HG03108 (cell line): ENCODE data around the gene GGNBP2.
A peak's percentile ranks its signal among the peaks of the same experiment; 100 is the strongest.

Experiments used
- ATAC-seq: cut with Tn5 transposase; IDR thresholded peaks from one replicate; pipeline ENCODE4 v1.9.1; 2021; ENCODE audit warnings: moderate library complexity; ENCODE audit not compliant: unreplicated experiment

GGNBP2 gene

DNA sequence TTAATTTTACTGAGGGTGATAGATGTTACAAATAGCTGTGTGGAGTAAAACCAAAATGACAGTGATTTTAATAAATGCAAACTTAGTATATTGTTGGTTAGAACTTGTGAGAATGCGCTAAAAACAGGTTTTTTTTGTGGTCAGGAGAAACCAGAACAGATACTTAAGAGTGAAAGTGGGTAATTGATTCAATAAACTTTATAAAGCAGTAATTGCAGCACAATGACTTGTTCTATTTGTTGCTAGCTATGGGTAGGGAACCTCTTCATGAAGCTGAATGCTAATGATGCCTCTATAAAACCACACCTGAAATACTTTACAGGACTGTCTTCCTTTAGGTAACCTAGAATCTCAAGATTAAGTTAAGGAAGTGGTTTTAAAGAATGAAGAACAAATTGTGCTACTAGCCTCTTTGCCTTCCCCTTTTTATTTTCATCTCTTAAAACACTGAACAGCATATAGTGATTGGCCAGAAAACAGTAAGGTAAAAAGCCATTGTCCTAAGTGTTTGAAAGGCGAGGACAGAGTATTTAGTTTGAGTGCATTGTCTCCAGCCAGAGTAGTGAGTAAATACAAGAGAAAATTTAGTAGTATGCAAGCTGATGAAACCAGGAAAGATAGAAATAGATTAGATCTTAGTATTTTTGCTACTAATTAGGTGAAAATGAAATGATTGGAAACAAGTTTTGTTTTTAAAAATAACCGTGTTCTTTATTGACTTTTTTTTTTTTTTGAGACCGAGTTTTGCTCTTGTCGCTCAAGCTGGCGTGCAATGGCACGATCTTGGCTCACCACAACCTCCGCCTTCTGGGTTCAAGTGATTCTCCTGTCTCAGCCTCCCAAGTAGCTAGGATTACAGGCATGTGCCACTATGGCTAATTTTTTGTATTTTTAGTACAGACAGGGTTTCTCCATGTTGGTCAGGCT lies 6.0 kb downstream of the GGNBP2 start:
- no peak for ATAC-seq

DNA sequence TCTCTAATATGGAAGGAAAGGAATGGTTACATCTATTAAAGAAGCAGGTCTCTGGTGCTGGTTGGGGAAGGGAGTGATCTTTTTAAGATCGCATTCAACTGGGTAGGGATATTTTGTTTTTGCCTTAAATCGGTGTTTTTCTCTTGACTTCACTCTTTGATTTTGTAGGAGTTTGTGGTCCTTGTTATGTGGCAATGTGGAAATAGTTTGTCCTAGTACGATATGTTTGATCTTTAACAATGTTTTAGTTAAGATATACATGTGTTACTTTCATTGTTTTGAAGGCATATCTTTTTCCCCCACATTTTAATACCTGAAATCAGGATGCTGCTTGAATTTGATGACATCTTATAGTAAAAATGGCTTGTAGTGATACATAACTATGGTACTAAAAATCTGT lies 8.7 kb downstream of the GGNBP2 start:
- ATAC-seq = no peak

DNA sequence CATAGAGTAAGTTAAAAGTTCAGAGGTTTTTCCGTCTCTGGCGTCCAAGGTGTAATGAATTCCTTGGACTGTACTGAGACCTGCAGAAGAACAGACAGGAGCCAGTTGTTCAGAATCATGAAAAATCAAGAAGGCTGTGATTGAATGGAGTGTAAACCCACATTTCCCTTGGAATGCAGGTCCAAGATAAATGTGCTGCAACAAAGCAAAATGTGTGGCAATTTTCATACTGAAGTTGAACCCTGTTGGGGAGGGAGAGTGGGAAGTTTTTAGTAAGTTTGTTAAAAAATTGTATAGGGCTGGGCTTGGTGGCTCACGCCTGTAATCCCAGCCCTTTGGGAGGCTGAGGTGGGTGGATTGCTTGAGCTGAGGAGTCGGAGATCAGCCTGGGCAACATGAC lies 21.4 kb downstream of the GGNBP2 start:
- ATAC-seq = no peak

DNA sequence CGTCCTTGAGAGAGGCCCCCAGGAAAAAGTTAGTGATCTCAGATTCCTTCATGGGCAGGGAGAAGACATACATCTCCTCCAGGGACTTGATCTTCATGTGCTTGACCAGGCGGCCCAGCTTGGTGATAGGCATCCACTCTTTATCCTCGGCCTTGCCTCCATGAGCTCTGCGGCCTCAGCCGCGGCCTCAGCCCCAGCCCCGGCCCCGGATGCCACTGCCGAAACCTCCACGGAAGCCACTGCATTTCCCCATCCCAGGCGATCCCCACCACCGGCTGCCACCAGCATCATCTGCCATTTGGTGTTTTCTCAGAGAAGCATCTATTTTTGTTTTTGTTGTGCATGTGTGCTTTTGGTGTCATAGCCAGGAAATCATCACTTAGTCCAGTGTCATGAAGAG lies 30.3 kb downstream of the GGNBP2 start:
- no peak for ATAC-seq

DNA sequence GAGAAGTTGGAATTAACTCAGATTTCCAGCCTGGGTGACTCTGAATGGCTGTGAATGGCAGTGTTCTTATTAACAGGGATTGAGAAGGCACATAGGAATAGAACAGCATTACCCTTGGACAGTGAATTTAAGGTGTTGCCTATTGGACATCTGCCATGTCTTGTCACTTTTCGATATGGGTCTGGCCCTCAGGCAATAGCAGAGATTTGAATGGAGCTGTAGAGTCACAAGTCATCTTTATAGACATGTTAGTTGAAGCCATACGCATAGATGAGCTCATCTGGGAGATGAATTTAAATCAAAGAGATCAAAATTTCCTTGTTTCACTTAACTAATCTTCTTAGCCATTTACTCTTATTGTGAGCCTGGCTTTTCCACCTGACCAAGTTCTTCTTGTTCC lies 32.1 kb downstream of the GGNBP2 start:
- ATAC-seq = no peak

DNA sequence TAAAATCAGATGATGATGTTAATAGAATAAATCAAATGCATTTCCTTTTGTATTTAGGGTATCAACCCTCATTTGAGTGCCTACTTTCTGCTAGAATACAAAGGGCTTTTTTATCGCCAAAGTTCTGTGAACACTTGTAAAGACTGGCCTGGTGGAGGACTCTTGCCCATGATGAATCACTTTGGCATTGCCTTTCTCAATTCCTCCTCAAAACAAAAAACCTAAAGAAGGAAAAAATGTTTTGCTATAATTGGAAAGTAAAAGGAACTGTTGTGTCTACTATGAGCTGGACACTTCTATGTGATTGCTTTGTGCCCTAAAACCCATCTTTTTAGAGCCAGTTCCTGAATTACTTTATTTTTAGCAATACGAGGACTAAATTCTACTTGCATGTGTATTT lies 34.0 kb downstream of the GGNBP2 start:
- ATAC-seq = no peak

DNA sequence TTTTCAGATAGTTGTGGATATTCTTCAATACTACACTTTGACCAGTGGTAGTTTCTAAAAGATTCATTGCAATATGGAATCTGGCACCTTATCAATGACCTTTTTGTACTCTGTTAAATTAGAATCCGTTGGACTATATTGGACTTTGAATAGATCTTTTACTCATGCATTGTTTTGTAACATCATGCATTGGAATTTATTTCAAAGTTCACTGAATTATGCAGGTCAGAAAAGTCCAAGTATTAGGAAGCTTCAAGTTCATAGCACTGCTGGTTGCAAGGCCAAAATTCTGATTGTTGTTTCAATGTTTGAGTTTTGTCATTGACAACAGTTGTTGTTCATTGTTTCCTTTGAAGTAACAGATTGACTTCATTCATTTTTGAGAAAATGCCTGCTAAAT lies 39.1 kb downstream of the GGNBP2 start:
- ATAC-seq = no peak

DNA sequence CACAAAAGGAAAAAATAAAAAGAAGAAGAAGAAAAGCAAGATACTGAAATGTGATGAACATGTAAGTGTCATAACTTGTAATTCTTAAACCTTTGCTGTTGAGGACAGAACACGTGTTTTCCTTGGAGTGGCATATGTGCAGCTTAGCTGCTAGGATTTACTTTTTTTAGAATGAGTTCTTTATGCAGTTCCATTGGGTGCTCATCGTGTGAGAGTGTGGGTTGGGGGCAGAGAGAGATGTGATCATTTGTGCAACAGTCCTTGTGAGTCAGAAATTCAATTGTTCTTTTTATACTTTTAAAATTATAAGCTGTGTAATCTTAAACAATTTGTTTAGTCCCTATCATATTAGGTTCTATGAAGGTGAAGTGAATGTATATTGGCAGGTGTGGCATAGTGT lies 41.4 kb downstream of the GGNBP2 start:
- no peak for ATAC-seq

DNA sequence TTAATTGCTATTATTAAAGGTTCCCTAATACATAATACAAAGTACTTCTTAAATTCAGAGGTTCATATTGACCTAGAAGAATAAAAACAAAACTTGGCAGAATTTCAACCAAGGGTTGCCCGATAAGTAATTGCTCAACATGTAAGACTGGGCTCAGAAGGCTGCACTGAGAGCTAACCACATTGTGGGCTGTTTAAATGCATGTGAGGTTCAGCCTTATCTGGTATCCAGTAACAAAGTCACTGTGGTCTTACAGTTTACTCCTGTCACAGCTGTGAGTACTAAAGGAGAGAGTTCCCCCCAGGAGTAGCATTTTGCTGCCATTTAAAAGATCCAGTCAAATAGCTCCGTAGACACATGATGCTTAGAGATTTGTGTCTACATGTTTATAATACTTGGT lies 45.4 kb downstream of the GGNBP2 start:
- ATAC-seq = no peak

DNA sequence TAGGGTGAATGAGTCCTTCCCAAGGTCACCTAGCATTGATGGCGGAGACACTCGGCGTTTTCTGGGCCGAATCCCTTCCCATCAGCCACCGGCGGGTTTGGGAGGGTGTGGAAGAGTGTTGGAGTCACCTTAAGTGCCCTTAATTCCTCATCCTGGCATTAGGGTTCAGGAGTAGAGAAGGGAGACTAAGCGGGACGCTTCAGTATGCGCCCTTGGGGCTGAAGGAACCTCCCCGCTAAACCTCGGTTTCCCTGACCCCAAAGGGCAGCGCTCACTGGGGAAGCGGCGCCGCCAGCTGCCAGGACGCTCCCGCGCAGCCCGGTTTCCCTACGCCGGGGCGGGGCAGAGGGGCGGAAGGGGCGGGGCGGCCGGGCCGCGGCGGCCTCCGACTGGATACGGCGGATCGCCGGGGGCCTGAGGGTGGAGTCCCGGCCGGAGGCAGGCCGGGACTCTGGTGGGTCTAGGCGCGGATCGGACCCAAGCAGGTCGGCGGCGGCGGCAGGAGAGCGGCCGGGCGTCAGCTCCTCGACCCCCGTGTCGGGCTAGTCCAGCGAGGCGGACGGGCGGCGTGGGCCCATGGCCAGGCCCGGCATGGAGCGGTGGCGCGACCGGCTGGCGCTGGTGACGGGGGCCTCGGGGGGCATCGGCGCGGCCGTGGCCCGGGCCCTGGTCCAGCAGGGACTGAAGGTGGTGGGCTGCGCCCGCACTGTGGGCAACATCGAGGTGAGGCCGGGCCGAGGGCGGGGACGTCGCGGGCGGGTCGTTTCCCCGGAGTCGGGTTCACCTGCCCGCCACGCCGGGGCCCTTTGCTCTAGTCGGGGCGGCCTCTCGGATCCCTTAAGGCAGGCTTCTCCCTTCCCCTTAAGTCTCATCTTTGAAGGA lies 47.0 kb downstream of the GGNBP2 start, which contains the start of gene DHRS11:
DHRS11 (plus strand) TSS at position 446 of the 882 bp plus-strand sequence; CDS start at position 577, 131 bp downstream.
- ATAC-seq = peak; percentile 85

DNA sequence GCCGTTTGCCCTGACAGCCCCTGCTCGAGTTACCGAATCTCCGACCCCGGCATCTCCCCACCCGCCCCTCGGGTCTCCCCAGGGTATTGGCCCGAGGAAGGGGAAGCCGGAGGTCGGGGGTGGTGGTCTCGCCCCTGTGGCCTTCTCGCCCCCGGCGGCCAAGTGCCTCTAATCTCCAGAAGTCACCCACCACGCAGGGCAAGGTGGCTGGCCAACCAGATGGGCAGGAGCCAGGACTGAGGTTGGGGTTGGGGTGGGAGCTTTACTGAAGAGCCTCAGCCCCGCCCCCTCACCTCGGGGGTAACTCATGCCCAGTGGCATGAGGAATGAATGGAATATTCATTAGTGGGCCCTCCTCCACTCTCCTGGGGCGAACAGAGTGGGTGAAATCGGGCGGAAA lies 47.6 kb downstream of the GGNBP2 start:
- no peak for ATAC-seq

DNA sequence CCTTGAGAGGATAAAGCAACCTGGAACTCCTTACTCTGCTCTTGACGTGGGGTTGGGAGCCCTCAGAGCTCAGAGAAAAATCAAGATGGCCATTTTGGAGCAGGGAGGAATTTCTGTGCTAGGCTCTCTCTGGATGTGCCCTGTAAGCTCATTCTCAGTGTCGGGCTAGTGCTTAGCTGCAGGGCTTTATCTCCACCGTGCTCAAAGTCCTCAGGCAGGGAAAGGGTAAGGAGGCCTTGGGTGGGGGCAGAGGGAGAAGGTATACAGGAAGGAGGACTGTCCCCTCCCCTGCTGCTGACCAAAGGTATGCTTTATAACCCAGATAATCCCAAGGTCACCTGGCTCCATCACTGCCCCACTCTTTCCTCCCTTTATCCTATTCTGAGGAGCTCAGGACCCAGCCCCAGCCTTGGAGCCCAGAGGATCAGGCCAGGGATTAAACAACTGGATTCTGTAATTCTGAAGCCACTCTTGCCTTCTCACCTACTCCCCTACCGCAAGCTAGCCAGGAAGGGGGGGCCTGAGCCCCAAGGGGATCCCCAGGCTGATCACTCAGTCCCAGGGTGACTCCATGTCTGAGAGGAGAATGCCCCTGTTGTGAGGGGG lies 48.1 kb downstream of the GGNBP2 start:
- ATAC-seq = no peak

DNA sequence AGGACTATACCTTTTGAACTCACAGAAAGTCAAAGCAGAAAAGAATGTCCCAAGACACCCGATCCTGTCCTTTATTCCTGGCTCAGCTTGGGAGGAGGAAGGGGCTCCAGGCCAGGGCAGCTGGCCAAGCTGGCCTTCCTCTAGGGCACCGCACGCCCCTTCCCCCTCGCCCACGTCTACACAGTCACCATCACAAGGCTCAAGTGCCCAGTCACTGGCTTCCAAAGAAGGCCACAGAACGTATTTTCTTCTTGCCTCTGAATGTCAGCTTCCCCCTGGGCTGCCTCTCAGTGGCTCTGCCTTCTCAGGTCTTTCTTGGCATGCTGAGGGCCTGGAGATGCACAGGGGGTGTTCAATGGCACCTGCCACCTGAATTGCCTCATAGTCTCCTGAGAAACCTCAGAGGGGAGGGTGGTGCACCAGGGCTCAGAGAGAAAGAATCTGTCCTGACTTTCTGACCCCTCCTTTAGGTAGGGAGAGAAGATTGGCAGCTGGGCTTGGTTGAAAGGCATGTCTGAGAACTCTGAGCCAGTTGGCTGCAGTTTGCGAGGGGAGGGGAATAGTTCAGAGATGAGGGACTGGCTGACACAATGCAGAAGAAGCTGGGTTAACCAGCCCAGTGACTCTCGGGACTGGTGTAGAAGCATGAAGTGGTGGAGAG lies 49.1 kb downstream of the GGNBP2 start:
- no peak for ATAC-seq

DNA sequence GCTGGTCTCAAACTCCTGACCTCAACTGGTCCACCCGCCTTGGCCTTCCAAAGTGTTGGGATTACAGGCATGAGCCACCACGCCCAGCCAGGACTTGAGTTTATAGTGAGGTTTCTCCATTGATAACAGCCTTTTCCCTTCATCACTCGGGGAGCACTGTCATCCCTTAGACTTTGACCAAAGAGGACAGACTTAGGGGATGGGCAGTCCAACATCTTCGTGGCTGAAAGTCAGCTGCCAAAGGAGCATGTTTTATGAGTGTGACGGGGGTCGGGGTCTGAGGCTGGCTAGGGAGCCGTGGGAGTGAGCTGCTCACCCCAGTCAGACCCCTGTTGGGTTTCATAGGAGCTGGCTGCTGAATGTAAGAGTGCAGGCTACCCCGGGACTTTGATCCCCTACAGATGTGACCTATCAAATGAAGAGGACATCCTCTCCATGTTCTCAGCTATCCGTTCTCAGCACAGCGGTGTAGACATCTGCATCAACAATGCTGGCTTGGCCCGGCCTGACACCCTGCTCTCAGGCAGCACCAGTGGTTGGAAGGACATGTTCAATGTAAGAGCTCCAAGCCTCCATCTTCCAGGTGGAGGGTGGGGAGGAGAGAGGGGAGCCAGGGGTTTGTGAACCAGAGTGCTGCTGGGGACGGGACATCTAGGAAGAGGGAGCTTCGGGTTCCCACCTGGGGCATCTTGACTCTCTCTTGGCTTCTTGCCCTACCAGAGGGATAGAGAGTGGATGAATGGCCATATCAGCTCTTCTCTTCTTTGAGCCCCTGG lies 50.1 kb downstream of the GGNBP2 start:
- ATAC-seq = no peak

DNA sequence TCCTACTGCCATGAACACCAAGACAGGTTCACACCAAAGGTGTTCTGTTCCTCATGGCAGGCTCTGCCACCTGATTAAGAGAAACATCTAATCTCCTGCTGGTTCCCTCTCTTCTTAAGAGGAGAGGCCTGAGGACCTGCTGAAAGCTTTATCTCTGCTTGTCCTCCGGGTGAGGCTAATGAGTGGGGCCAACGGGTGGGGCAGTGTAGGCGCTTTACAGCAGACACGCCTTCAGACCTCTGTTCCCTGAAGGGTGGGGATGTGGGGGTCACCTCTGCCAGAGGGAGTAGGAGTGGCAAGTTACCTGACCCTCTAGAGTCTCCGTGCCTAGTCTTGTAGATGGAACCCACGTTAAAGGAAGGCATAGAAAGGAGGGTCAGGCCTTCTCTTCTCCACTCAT lies 52.5 kb downstream of the GGNBP2 start:
- no peak for ATAC-seq

DNA sequence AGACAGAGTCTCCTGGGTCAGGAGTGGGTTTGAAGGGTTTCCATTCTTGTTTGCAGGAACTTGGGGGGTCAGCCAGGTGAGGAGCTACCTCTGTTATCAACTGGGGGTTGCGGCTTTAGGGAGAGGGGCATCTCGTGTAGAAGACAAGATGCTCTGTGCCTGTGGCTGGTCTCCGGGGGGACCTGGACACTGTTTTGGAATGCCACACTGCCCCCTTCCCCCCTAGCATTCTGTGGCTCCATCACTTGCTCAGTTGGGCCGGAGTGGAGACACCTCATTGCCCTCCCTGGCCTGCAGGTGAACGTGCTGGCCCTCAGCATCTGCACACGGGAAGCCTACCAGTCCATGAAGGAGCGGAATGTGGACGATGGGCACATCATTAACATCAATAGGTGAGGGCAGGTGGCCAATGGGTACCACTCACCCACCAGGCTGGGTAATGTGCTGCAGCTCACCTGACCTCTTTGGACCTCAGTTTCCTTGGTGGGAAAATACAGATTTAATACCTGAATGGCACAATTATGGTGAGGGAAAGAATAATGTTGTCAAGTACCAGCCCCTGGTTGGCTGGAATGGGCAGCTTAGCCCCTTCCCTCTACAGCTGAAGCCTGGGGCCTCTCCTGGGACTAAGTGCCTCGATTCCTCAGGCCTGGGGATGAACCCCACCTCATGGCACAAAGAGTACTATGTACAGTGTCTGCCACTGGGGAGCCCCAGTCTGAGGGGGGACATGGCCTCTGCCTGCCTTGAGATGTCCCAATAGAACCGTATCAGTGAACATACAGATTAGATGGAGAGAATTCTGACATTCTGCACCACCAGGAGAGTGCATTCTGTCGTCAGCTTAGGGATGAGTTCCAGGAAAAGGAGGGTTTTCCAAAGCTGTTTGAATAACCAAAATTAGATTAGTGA lies 53.4 kb downstream of the GGNBP2 start:
- no peak for ATAC-seq

DNA sequence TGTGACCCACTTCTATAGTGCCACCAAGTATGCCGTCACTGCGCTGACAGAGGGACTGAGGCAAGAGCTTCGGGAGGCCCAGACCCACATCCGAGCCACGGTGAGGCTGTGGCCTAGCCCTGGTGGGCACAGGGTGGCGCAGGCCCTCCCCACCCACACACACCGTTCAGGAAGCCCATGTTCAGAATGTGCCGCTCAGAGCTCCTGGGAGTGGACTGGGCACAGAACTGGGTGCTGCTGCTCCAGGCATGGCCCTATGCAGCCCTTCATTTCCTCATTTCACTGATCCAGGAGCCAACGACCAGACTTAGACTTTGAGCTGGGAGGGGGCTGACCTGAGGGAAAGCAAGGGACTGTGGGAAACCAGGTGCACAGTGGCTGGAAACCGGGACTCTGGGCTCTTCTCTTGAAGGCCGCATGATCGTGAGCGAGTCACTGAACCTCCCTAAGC lies 54.3 kb downstream of the GGNBP2 start:
- ATAC-seq = no peak

DNA sequence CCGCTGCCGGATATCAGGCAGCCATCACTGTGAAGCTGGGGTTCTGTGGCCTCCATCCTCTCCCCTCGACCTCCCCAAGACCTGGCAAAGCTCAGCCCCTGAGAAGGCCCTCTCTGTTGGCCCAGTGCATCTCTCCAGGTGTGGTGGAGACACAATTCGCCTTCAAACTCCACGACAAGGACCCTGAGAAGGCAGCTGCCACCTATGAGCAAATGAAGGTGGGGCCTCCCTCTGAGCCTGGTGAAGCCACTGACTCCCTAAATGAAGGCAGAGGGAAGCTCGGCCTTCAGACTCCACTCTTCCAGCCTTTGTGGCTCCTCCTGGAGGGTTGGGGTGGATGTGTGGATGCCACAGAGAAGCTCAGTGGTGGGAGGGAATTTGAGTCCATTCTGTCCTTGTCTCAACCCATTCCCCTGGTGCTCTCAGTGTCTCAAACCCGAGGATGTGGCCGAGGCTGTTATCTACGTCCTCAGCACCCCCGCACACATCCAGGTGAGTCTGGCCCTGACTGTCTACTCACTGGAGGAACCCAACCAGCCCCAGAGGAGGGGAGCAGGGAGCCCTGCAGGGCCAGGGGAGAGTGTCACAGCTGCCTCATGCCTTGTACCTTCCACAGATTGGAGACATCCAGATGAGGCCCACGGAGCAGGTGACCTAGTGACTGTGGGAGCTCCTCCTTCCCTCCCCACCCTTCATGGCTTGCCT lies 55.0 kb downstream of the GGNBP2 start:
- ATAC-seq = no peak
